Mammary epithelial cell (primary cell): ENCODE measurements around the gene PMF1.

ENCODE experiments used
- CTCF ChIP-seq, 2 donors: IDR thresholded peaks in 1 of 2; conservative IDR thresholded peaks in 1 of 2; 2 replicates each; pipeline ENCODE4 v1.5.1; 2011 to 2012; ENCODE audit warnings: inconsistent platforms in 2 of 2, low read length in 2 of 2, mild to moderate bottlenecking in 2 of 2, control low read depth in 1 of 2, low read depth in 1 of 2; ENCODE audit not compliant: insufficient read depth in 1 of 2; ENCODE audit errors: extremely low read depth in 1 of 2
- EZH2 ChIP-seq: IDR thresholded peaks from 2 replicates; pipeline ENCODE4 v1.6.1; 2012; ENCODE audit warnings: low read length, inconsistent platforms, borderline replicate concordance

DNA sequence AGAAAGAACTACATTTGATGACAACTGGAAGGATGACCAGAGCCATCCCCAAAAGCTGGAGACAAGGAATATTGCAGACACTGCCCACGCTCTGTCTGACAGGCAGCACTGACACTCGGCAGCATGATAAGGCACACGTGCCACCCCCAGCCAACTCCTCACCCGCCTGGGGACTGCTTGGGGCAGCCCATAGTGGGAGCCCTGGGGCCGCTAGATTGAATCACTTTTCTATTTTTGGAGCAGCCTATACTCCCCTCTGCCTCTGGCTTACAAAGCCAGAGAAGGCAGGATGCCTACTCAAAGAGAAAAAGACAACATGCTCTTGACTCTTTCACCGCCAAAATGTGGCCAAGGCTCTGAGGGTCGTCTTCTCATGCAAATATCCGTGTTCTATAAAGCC lies 68.5 kb downstream of the PMF1 start:
- TF ChIP-seq CTCF (conservative IDR thresholded peaks at IDR 0.05 in 1 of 2, IDR thresholded peaks at IDR 0.05 in 1 of 2; ENCODE audit: extremely low read depth in 1 of 2, insufficient read depth in 1 of 2, low read depth in 1 of 2, low read length in 2 of 2) (no peak), EZH2 (no peak)
